ENCODE measurements around the gene PLEKHA6.

The PLEKHA6 gene

GRCh38 chr1:204201348-204202040 is 158.2 kb downstream of the PLEKHA6 start:
- no peak overlapping the region for H3K4me3 ChIP-seq (ENCODE audit: low read length)
- TF ChIP-seq CTCF (conservative IDR thresholded peaks at IDR 0.05; ENCODE audit: low read length) = no peak
- DNase-seq (ENCODE audit: low read depth) = no peak

GRCh38 chr1:204199579-204199978 is 160.2 kb downstream of the PLEKHA6 start:
- no peak for DNase-seq (ENCODE audit: low read depth)
- TF ChIP-seq CTCF (conservative IDR thresholded peaks at IDR 0.05; ENCODE audit: low read length) = no peak
- H3K4me3 ChIP-seq (ENCODE audit: low read length) = no peak overlapping the region

- no peak overlapping the region for H3K4me3 ChIP-seq (ENCODE audit: low read length)
- TF ChIP-seq CTCF (conservative IDR thresholded peaks at IDR 0.05; ENCODE audit: low read length) = peak; percentile 24; the same call in 1 of the 2 replicates
- DNase-seq (ENCODE audit: low read depth) = peak; percentile 83
Measured at GRCh38 chr1:204198348-204199340, 161.1 kb downstream of the PLEKHA6 start.

GRCh38 chr1:204197068-204197467 is 162.7 kb downstream of the PLEKHA6 start:
- DNase-seq (ENCODE audit: low read depth) = no peak
- no peak overlapping the region for H3K4me3 ChIP-seq (ENCODE audit: low read length)
- no peak for TF ChIP-seq CTCF (conservative IDR thresholded peaks at IDR 0.05; ENCODE audit: low read length)

GRCh38 chr1:204196068-204196795 is 163.5 kb downstream of the PLEKHA6 start, which contains the start of gene KISS1:
Gene KISS1, minus strand, starts transcription at chr1:204196491. Its CDS starts 3,615 bp downstream, at chr1:204192876.
- no peak within 1 kb of the TSS for H3K4me3 ChIP-seq (ENCODE audit: low read length)
- DNase-seq (ENCODE audit: low read depth) = no peak
- no peak for TF ChIP-seq CTCF (conservative IDR thresholded peaks at IDR 0.05; ENCODE audit: low read length)

GRCh38 chr1:204194771-204195170 is 165.0 kb downstream of the PLEKHA6 start:
- H3K4me3 ChIP-seq (ENCODE audit: low read length) = no peak overlapping the region
- DNase-seq (ENCODE audit: low read depth) = no peak
- no peak for TF ChIP-seq CTCF (conservative IDR thresholded peaks at IDR 0.05; ENCODE audit: low read length)

All from AG10803 (cell line).